Measurements from ENCODE around the gene GRID1. TPM values are rescaled to one million over a fixed set of nuclear protein-coding genes. Genes with fewer than 3 reads are reported as not detected.

Gene GRID1
- total RNA-seq, 1 donor from 2014 or later: not detected

DNA sequence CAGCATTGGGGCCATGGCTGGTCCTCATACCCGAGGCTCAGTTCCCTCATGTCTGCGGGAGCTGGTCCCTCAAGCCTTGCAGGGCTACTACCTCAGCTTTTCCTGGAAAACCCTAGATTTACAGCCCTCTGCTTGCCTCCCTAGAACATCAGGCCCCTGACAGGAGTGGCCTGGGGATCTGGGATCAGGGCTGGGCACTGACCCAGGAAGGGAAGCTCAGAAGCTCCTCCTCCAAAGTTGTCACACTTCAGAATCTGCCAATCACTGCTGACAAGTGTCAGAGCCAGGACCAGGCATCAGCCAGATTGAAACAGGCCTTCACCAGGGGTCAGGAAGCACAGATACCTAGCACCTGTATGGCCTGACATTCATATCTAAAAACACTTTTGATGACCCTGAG is 115.2 kb downstream of the GRID1 start:
- ChIA-PET POLR2A (no interaction called here), CTCF (no interaction called here)
- peaks cover 11% of the 10 kb centered on the region for H3K27me3 Mint-ChIP-seq
- ATAC-seq (ENCODE audit: low read depth): no peak
- H3K27ac Mint-ChIP-seq: no peak overlapping the region
- TF ChIP-seq, protein P1, sequence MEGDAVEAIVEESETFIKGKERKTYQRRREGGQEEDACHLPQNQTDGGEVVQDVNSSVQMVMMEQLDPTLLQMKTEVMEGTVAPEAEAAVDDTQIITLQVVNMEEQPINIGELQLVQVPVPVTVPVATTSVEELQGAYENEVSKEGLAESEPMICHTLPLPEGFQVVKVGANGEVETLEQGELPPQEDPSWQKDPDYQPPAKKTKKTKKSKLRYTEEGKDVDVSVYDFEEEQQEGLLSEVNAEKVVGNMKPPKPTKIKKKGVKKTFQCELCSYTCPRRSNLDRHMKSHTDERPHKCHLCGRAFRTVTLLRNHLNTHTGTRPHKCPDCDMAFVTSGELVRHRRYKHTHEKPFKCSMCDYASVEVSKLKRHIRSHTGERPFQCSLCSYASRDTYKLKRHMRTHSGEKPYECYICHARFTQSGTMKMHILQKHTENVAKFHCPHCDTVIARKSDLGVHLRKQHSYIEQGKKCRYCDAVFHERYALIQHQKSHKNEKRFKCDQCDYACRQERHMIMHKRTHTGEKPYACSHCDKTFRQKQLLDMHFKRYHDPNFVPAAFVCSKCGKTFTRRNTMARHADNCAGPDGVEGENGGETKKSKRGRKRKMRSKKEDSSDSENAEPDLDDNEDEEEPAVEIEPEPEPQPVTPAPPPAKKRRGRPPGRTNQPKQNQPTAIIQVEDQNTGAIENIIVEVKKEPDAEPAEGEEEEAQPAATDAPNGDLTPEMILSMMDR (IDR thresholded peaks at IDR 0.05): no peak
- DNase-seq: no peak
- H3K36me3 Mint-ChIP-seq (ENCODE audit: low read depth): no peaks in the 10 kb centered on the region
- intact Hi-C loops (cut with micrococcal nuclease): no loop called here
- no peak overlapping the region for H3K4me3 Mint-ChIP-seq
- no peaks in the 10 kb centered on the region for H3K4me1 Mint-ChIP-seq
- peaks cover 9% of the 10 kb centered on the region for H3K9me3 Mint-ChIP-seq

DNA sequence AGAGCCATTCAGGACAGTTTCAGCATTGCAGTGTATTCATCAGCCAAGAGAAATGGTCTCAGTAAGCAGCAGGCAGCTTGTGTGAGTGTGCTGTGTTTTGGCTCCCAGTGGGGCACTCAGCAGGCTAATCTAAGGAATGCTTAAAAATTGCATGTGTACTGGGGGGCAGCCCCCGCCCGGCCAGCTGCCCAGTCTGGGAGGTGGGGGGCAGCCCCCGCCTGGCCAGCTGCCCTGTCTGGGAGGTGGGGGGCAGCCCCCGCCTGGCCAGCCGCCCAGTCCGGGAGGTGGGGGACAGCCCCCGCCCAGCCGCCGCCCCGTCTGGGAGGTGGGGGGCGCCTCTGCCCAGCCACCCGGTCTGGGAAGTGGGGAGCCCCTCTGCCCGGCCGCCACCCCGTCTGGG is 116.2 kb downstream of the GRID1 start:
- H3K36me3 Mint-ChIP-seq (ENCODE audit: low read depth): no peaks in the 10 kb centered on the region
- no peaks in the 10 kb centered on the region for H3K4me1 Mint-ChIP-seq
- H3K27me3 Mint-ChIP-seq: peaks cover 4% of the 10 kb centered on the region
- DNase-seq (no peak), ATAC-seq (ENCODE audit: low read depth) (no peak)
- intact Hi-C loops (cut with micrococcal nuclease): no loop called here
- H3K27ac Mint-ChIP-seq: no peak overlapping the region
- TF ChIP-seq, protein P1 (IDR thresholded peaks at IDR 0.05): no peak
- H3K4me3 Mint-ChIP-seq: no peak overlapping the region
- ChIA-PET POLR2A (no interaction called here), CTCF (no interaction called here)
- H3K9me3 Mint-ChIP-seq: peaks cover 9% of the 10 kb centered on the region

DNA sequence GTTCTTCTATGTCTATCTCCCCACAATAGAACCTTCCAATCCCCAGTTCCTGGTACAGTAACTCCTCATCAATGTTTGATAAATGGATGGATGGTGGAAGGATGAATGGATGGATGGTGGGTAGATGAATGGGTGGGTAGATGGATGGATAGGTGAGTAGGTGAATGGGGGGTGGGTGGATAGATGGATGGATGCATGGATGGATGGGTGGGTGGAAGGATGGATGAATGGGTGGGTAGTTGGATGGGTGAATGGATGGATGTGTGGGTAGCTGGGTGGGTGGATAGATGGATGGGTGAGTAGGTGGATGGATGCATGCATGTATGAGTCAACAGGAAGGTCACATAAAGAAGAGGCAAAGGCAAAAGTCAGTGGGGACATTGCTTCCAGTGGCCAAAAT is 116.8 kb downstream of the GRID1 start:
- Mint-ChIP-seq H3K27me3 (peaks cover 4% of the 10 kb centered on the region), H3K36me3 (ENCODE audit: low read depth) (no peaks in the 10 kb centered on the region), H3K4me1 (no peaks in the 10 kb centered on the region), H3K27ac (no peak overlapping the region), H3K4me3 (no peak overlapping the region), H3K9me3 (peaks cover 9% of the 10 kb centered on the region)
- TF ChIP-seq, protein P1 (IDR thresholded peaks at IDR 0.05): no peak
- ATAC-seq (ENCODE audit: low read depth) (no peak), DNase-seq (no peak)
- intact Hi-C loops (cut with micrococcal nuclease): no loop called here
- CTCF ChIA-PET: no interaction called here
- POLR2A ChIA-PET: no interaction called here

DNA sequence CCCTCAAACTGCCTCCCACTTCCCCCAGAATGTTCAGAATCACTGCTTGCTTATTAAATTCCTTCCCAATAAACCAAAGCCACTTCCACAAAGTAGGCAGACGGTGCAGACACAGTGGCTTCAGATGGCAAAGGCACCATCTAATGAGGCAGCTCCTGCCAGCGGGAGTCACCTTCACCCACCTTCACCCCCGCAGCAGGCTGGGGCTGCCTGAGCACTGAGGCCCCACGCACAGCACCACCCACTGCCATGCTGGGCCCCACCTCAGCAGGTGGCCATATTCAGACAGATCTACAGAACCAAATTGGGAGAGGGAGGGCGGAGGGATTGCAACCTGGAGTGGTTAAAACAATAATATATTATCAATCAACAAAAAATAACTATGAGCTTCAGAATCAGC is 118.5 kb downstream of the GRID1 start:
- Mint-ChIP-seq H3K36me3 (ENCODE audit: low read depth) (no peaks in the 10 kb centered on the region), H3K4me1 (no peaks in the 10 kb centered on the region), H3K9me3 (peaks cover 9% of the 10 kb centered on the region), H3K27me3 (no peaks in the 10 kb centered on the region), H3K27ac (no peak overlapping the region), H3K4me3 (no peak overlapping the region)
- TF ChIP-seq, protein P1 (IDR thresholded peaks at IDR 0.05): no peak
- intact Hi-C loops (cut with micrococcal nuclease): no loop called here
- POLR2A ChIA-PET: no interaction called here
- ATAC-seq (ENCODE audit: low read depth) (no peak), DNase-seq (no peak)
- CTCF ChIA-PET: no interaction called here

DNA sequence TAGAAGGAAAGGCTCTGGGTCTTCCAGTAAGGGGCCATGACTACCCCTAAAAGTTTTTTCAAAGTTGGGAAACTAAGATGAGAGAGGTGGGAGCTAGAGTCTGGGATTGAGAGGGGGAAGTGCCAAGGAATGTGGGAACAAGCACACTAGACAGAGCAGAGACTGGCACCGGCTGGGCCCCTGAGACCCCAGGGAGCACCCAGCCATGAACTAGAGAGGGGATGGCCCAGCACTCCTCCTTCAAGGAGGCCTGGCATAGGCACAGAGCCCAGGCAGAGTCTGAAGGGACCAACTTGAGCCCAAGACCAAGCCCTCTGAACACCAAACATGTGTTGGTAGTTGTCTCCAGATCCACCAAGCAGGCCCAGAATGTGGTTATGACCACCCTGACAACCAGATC is 119.0 kb downstream of the GRID1 start:
- TF ChIP-seq, protein P1 (IDR thresholded peaks at IDR 0.05): no peak
- no peaks in the 10 kb centered on the region for H3K36me3 Mint-ChIP-seq (ENCODE audit: low read depth)
- DNase-seq (no peak), ATAC-seq (ENCODE audit: low read depth) (no peak)
- peaks cover 9% of the 10 kb centered on the region for H3K9me3 Mint-ChIP-seq
- no peaks in the 10 kb centered on the region for H3K4me1 Mint-ChIP-seq
- POLR2A ChIA-PET: no interaction called here
- CTCF ChIA-PET: no interaction called here
- no peaks in the 10 kb centered on the region for H3K27me3 Mint-ChIP-seq
- intact Hi-C loops (cut with micrococcal nuclease): no loop called here
- H3K27ac Mint-ChIP-seq: no peak overlapping the region
- no peak overlapping the region for H3K4me3 Mint-ChIP-seq

Data from activated B cell treated with CpG ODN at 0.5 μM for 24 hours (primary cell).